Stimulated activated CD4-positive, alpha-beta T cell treated with anti-CD3 and anti-CD28 coated beads, Interleukin-1b, Interleukin-23, amount 100 ng/mL, for 1 hour (primary cell): Measurements from ENCODE around the gene ZBTB44.
A peak's percentile ranks its signal among the peaks of the same experiment; 100 is the strongest.
"Not testable (repeated sequence)": the region's sequence is repeated elsewhere in the genome, so short reads cannot be mapped to it uniquely, and the experiment has no call there.

Experiments
- DNase-seq, 2 donors: peaks; one replicate each; pipeline ENCODE4 v3.0.0-alpha.2; 2020; ENCODE audit warnings: low read depth in 2 of 2

The ZBTB44 gene, protein sequence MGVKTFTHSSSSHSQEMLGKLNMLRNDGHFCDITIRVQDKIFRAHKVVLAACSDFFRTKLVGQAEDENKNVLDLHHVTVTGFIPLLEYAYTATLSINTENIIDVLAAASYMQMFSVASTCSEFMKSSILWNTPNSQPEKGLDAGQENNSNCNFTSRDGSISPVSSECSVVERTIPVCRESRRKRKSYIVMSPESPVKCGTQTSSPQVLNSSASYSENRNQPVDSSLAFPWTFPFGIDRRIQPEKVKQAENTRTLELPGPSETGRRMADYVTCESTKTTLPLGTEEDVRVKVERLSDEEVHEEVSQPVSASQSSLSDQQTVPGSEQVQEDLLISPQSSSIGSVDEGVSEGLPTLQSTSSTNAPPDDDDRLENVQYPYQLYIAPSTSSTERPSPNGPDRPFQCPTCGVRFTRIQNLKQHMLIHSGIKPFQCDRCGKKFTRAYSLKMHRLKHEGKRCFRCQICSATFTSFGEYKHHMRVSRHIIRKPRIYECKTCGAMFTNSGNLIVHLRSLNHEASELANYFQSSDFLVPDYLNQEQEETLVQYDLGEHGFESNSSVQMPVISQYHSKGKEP

DNA sequence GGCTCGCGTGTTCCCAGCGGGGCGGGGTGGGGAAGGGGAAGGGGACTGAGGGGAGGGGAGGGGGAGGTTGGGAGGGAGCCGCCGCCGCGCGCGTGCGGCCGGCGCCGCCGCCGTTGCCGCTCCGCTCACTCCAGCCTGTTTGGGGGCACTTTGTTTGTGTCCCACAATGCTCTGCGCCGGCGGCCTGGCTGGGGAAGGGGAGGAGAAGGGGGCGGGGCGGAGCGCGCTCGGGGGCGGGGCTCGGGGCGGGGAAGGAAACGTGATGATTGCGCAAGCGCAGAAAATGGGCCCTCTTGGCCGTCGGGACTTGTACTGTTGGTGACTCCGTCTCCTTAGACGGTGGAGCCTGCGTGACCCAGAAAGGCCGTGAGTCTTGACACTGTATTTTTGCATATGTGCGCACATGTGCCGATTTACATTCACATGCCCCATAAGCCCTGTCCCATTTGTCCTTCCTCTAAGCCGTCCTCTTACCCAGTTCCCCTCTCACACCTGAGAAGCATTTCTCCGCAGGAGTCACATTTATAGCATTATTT lies at the start of gene ZBTB44:
Gene ZBTB44, minus strand, starts transcription at position 168 of the 536 bp plus-strand sequence. CDS start 53,044 bp downstream, outside the sequence.
- DNase-seq = peak; percentile 81 to 85

DNA sequence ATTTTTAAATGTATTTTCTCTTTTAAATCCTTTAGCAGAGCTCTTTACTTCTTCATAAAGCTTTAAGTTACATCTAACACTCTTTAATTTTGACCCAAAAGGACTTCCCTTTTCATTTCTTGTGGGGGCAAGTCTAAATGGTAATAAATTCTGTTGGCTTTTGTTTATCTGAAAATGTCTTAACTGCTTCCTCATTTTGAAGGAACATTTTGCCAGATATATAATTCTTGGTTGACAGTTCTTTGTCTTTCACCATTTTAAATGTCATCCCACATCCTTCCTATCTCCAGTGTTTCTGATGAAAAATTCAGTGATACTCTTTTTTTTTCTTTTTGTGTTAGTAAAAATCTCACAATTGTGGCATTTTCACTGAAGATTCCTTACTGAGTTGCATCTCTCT lies 44.7 kb upstream of the ZBTB44 start:
- no peak for DNase-seq

DNA sequence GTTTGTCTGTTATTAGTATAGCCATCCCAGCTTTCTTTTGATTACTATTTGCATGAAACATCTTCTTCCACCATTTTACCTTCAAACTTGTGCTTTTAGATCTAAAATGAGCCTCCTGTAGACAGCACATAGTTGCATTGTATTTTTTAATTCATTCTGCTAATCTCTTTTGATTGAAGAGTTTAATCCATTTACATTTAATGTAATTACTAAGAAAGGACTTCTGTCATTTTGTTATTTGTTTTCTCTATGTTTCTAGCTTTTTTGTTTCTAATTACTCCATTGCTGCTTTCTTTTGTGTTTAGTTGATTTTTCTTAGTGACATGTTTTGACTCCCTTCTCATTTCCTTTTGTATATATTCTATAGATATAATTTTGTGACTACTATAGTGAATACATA lies 43.7 kb upstream of the ZBTB44 start:
- no peak for DNase-seq

DNA sequence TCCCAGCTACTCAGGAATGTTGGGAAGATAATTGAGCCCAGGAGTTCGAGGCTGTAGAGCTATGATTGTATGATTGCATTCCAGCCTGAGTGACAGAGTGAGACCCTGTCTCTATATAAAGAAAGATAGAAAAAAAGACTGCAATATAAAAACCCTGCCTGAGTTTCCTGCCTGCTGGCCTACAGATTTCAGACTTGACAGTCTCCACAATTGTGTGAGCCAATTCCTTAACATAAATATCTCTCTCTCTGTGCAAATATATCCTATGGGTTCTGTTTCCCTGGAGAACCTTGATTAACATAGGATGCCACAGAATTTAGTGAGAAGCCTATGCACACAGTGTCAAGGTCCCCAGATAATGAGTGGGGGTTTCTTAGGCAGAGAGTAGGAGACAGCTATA lies 32.5 kb upstream of the ZBTB44 start:
- DNase-seq = no peak

DNA sequence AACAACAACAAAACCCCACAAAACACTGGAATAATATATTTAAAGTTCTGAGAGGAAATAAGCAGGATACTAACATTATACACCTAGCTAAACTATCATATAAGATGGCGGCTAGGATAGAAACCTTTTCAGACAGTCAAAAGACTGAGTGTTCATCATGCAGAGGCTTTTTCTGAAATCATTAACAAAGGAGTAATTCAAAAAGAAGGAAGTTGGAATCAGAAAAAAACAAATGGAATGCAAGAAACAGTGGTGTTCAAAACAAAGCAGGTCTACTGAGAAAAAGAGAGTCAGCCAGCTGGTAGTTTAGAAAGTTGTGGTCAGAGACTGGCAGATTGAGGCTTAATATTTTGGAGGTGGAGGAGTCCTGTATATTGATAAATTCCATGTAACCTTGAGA lies 30.1 kb upstream of the ZBTB44 start:
- no peak for DNase-seq

DNA sequence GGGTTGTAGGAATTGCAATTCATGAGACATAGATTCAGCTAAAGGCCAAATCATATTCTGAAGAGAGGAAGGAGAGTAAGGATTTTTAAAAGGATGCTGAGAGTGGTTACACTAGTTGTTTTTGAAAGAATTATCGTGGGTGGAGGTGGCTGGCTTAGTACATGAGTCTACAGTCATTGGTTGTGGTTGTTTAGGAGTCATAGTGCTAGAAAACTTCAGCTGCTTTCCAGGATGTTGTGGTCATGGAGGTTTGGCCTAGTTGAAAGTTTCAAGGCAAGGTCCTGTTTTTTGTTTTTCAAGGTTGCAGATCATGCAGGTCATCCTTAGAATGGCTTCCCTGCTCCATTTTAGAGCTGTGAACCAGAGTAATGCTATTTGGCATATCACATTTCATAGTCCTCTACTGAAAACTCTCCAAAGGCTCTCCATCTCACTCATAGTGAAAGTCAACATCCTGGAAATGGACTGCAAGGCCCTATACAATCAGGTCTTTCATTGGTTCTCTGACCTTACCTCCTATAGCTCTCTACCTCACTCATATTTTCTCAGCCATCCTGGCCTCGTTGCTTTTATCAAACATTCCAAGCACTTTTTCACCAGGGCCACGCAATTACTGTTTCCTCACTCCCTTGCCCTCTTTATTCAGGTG lies 26.1 kb upstream of the ZBTB44 start:
- no peak for DNase-seq

DNA sequence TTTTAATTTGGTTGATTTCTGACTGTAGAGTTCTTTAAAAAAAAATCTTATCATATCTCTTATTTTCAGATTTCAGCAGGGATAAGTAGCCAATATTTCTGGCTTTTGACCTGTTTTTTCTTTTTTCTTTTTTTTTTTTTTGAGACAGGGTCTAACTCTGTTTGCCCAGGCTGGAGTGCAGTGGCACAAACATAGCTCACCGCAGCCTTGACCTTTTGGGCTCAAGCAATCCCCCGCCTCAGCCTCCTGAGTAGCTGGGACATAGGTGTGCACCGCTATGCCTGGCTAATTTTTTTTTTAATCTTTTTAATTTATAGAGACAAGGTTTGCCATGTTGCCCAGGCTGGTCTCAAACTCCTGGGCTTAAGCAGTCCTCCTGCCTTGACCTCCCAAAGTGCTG lies 23.9 kb upstream of the ZBTB44 start:
- no peak for DNase-seq

DNA sequence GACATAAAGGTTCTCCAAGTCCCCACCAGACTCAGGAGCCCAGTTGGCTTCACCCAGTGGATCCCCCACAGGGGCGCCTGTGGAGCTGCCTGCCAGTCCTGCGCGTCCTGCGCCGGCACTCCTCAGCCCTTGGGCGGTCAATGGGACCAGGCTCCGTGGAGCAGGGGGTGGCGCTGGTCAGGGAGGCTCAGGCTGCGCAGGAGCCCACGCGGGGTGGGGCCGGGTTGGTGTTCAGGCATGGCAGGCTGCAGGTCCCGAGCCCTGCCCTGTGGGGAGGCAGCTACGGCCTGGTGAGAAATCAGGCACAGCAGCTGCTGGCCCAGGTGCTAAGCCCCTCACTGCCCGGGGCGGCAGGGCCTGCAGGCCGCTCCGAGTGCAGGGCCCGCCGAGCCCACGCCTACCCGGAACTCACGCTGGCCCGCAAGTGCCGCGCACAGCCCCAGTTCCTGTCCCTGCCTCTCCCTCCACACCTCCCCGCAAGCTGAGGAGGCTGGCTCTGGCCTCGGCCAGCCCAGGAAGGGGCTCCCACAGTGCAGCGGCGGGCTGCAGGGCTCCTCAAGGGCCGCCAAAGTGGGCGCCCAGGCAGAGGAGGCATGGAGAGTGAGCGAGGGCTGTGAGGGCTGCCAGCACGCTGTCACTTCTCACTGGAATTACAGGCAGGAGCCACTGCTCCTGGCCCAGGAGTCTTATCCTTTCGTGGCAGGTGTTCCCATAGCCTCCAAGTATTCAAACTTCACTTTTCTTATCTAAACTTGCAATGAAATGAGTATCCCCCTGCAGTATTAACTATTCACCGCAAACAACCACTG lies 22.8 kb upstream of the ZBTB44 start:
- no peak for DNase-seq

DNA sequence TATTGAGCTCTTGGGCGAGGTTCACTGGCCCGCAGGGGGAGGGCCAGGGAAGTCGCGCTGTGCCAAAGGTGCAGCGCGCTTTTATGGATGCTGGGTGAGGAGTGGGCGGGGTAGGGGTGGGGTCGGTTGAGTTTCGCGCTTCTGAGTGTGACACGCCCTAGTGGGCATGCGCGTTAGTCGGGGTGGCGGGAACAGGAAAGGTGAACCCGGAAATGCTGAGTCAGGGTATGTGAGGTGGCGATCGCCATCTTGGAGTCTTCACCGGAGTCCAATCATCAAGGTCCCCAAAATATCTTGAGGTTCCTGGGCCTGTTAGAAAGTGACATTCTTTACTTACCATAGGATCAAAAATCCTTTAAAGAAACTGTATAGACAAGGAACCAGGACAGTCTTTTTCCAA lies 16.7 kb upstream of the ZBTB44 start:
- not testable (repeated sequence) for DNase-seq

DNA sequence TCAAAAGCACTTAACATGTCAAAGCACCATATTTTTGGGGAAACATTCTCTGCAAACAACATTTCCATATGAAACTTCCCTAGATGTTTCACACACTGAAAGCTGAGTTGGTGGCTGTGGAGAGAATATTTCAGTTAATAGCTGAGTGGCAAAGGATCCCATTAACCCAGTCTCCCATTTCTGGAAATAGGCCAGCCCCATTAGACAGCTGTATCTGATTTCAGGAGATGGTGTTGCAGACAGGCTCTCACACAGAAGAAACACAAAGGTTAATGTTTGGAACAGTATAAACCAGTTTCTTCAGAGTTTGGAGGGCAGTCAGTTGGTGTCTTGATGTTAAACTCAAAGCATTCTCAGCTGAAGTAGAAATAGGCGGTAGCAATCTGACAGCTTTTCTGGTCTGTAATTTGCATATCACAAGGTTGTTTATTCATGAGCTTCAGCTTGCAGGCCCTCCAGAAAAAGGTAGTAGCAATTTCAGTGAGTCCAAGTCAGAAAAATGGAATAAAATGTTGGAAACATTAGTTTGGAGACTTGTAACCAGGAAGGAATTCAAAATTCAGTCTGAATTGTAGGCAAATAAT lies 15.5 kb upstream of the ZBTB44 start:
- DNase-seq = no peak

DNA sequence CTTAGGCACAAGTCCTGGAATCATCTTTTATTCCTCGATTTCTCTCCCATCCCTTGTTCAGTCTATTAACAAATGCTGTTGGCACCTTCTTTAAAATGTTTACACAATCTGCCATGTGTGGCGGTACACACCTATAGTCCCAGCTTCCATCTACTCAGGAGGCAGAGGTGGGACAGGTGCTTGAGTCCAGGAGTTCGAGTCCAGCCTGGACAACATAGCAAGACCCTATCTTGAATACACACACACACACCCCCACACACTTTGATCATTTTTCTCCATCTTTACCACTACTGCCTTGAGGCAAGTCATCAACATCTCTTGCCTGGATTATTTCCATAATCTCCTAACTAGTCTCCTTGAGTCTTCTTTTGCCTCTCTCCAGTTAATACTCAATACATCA lies 13.7 kb upstream of the ZBTB44 start:
- no peak for DNase-seq

DNA sequence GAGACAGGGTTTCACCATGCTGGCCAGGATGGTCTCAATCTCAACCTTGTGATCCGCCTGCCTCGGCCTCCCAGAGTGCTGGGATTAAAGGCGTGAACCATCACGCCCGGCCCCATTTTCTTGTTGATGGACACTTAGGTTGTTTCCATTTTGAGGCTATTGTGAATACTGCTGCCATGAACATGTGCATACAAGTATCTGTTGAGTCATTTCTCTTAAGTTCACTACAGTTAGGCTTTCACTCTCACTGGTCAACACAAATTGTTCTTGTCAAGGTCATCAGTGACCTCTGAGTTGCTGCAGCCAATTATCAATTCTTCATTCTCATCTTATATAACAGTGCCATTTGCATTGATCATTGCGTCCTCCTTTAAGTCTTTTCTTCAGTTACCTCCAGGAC lies 13.0 kb upstream of the ZBTB44 start:
- DNase-seq = no peak

DNA sequence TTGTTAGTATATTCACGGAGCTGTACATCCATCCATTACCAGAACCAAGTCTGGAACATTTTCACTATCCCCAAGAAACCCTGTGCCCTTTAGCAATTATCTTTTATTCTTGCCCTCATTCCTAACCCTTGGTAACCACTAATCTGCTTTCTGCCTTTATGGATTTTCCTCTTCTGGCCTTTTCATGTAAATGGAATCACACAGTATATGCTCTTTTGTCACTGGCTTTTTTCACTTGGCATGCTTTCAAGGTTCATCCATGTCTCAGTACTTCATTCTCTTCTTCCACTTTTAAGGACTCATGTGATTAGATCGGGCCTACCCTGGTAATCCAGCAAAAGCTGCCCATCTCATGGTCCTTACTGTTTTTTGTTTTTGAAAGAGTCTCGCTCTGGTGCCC lies 11.0 kb upstream of the ZBTB44 start:
- DNase-seq = no peak

DNA sequence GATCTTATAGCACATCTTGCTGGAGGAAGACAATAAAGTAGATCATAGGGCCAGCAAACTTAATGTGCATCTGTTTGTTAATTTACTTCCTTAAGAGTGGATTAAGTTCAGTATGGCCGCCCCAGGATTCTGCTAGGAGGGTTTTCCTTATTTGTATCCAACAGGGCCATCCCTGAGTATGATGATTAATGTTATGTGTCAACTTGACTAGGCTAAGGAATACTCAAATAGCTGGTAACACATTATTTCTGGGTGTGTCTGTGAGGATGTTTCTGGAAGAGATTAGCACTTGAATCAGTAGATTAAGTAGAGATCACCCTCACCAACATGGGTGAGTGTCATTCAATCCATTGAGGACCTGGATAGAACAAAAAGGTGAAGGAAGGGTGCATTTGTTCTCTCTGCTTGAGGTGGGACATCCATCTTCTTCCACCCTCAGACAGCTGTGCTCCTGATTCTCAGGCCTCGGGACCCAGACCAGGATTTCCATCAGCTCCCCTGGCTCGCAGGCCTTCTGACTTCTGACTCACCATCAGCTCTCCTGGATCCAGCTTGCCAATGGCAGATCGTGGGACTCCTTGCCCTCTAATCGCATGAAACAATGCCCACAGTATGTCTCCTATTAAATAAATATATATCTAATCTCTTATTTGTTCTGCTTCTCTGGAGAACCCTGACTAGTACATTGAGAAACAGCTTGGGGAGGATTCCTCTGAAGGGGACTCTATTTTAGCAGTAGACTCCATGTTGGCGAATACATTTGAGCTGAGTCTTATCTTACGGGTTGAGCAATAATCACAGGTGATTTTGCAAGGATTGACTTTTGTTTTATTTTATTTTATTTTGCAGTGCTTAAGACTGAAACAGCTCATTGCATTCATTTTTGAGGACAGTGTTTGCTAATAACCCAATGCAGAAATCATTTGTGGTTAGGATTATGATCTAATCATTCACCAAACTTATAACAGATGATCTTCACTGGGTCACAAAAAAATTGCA lies 9.0 kb upstream of the ZBTB44 start:
- DNase-seq = no peak

DNA sequence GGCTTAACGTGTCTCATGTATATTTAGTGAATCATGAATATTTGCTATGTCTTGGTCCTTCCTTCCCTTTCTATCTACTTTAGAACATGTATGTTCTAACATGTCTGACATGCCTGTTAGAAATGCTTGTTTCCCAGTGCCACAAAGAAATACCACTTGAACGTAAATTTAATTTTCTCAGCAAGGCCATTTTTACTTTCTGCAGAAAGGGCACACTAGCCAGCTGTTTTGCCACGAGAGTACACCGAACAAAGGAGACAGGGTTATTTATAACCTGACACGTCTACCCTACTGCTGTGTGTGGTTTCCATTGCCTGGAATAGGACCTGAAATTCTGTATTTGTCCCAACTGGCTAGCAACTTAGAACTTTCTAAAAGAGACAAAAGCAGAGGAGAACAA lies 7.4 kb upstream of the ZBTB44 start:
- no peak for DNase-seq

DNA sequence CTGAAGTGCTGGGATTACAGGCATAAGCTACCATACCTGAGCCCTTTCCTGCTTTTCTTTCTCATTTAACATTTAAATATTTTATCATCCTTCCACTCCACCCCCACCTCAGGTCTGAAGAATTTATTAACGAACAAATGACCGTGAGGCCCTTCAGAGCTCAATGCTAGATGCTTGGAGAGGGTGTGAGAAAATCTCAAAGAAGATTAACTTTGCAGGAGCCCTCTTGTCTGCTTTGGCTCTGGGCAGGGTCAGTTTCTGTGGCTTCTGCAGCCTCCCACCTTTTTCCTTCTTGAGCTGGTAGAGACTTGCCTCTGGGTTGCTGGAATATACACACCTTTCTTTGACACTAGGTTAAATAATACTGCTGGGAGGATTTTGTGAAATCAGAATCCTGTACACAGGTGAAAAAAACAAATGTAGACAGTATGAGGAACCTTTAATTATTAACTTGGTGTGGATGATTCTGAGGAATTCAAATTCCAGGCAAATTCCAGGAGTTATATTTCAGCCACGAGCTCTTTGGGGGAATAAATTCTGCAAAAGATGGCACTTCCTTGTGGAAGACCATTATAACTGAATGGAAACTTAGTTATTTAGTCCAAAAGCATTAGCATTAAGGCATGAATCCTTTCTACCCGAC lies 3.4 kb upstream of the ZBTB44 start:
- no peak for DNase-seq

DNA sequence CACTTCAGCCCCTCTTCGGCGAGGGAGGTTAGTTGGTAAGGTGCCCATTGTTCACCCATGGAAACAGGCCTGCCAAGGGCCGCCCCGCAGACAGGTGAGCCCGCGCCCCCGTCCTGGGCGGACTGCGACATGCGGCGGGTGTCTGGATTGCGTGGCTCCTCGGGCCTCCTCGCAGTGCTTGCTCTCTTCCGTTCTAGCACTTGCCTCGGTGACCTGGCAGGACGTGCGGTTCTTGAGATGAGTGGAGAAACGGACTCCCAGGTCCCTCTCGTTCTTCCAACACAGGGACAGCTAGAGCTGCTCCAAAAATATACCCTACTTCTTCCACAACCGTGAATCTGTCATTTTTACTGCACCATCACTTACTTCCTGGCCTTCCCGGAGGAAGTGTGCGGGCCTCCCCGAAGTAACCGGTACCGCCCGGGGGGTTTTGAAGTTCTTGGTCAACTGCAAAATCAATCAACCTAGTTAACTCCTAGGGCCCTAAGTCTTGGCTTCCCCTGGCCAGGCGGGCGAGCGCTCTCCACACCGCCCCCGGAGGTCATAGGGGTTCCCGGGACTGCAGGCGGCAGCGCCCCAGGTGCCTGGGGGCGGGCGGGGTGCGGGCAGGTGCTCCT lies 745 bp upstream of the ZBTB44 start:
- DNase-seq = peak in 1 of 2 donors; percentile 7

DNA sequence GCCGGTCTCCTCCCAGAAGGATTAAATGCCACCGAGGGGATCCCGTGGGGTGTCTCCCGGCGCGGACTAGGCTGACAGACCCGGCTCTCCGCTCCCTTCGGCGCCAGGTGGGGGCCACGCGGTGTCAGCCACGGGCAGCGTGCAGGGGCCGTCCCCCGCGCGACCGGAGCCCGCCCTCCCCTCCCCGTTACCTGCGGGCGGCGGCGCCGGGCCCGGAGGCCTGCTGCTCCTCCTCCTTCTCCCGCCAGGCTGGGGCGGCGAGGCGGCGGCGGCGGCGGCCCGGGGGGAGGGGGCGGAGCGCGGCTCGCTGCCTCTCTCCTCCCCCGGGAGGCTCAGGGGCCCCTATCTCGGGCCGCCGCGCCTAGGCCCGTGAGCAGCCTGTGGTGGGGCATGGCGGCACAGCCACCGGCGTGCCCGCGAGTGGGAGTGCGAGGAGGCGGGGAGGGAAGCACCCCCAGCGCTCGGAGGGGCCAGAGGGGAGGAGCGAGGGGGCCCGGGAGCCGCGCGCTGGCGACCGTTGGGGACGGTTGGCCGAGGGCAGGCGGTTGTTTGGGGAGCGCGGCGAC lies 450 bp downstream of the ZBTB44 start:
- peak; percentile 33 to 40 for DNase-seq
